NT2/D1 (cell line): ENCODE measurements around the gene MYB.

ENCODE experiments used
- DNase-seq: peaks from one replicate; pipeline ENCODE4 v3.0.0-alpha.2; 2011; ENCODE audit warnings: low read depth, low spot score
- H3K27me3 ChIP-seq: 2 replicates; pipeline ENCODE4 v1.6.0; 2011; ENCODE audit warnings: mild to moderate bottlenecking; ENCODE audit not compliant: insufficient read length, insufficient read depth
- H3K36me3 ChIP-seq: 2 replicates; pipeline ENCODE4 v1.6.1; 2011; ENCODE audit warnings: mild to moderate bottlenecking, low read length, mixed read lengths; ENCODE audit not compliant: insufficient read depth, insufficient read length
- H3K4me1 ChIP-seq: 2 replicates; pipeline ENCODE4 v1.5.1; 2011; ENCODE audit not compliant: insufficient read depth, insufficient read length
- H3K4me3 ChIP-seq: 2 replicates; pipeline ENCODE4 v1.5.1; 2011; ENCODE audit warnings: low read depth; ENCODE audit not compliant: insufficient read length
- H3K9ac ChIP-seq: 2 replicates; pipeline ENCODE4 v1.6.0; 2011; ENCODE audit warnings: low read depth; ENCODE audit not compliant: insufficient read length
- H3K9me3 ChIP-seq: 2 replicates; pipeline ENCODE4 v1.5.1; 2011; ENCODE audit warnings: mild to moderate bottlenecking, low read length; ENCODE audit not compliant: insufficient read depth
- SUZ12 ChIP-seq: IDR thresholded peaks from 2 replicates; pipeline ENCODE4 v1.6.1; 2011; ENCODE audit not compliant: insufficient read length, insufficient read depth; ENCODE audit errors: extremely low read depth
- YY1 ChIP-seq: IDR thresholded peaks from 2 replicates; pipeline ENCODE4 v1.6.1; 2011; ENCODE audit not compliant: insufficient read length, insufficient read depth
- ZNF274 ChIP-seq: IDR thresholded peaks from 2 replicates; pipeline ENCODE4 v1.6.1; 2011; ENCODE audit warnings: mild to moderate bottlenecking, low read depth, low read length

The MYB gene

GRCh38 chr6:135251498-135252441 lies 70.7 kb downstream of the MYB start:
- Histone ChIP-seq H3K4me3 (no peak overlapping the region), H3K9ac (no peak overlapping the region), H3K9me3 (no peaks in the 10 kb centered on the region), H3K4me1 (no peaks in the 10 kb centered on the region), H3K27me3 (no peaks in the 10 kb centered on the region), H3K36me3 (no peaks in the 10 kb centered on the region)
- TF ChIP-seq ZNF274 = no peak
- no peak for TF ChIP-seq SUZ12
- TF ChIP-seq YY1 = no peak
- no peak for DNase-seq

GRCh38 chr6:135254471-135254870 lies 73.4 kb downstream of the MYB start:
- Histone ChIP-seq H3K9ac (no peak overlapping the region), H3K36me3 (no peaks in the 10 kb centered on the region), H3K9me3 (no peaks in the 10 kb centered on the region), H3K4me3 (no peak overlapping the region), H3K27me3 (no peaks in the 10 kb centered on the region), H3K4me1 (no peaks in the 10 kb centered on the region)
- DNase-seq = no peak
- TF ChIP-seq SUZ12 (no peak), ZNF274 (no peak), YY1 (no peak)

GRCh38 chr6:135256866-135257265 lies 75.8 kb downstream of the MYB start:
- no peak for TF ChIP-seq SUZ12
- no peak for TF ChIP-seq YY1
- TF ChIP-seq ZNF274 = no peak
- H3K36me3 ChIP-seq = no peaks in the 10 kb centered on the region
- H3K9ac ChIP-seq = no peak overlapping the region
- DNase-seq = no peak
- H3K9me3 ChIP-seq = no peaks in the 10 kb centered on the region
- H3K4me3 ChIP-seq = no peak overlapping the region
- H3K4me1 ChIP-seq = no peaks in the 10 kb centered on the region
- H3K27me3 ChIP-seq = no peaks in the 10 kb centered on the region

GRCh38 chr6:135257631-135258405 lies 76.7 kb downstream of the MYB start:
- DNase-seq = no peak
- H3K4me3 ChIP-seq = no peak overlapping the region
- H3K9me3 ChIP-seq = no peaks in the 10 kb centered on the region
- no peak for TF ChIP-seq ZNF274
- TF ChIP-seq YY1 = no peak
- no peak for TF ChIP-seq SUZ12
- H3K36me3 ChIP-seq = no peaks in the 10 kb centered on the region
- no peaks in the 10 kb centered on the region for H3K27me3 ChIP-seq
- no peak overlapping the region for H3K9ac ChIP-seq
- H3K4me1 ChIP-seq = no peaks in the 10 kb centered on the region

- H3K9me3 ChIP-seq = no peaks in the 10 kb centered on the region
- no peaks in the 10 kb centered on the region for H3K4me1 ChIP-seq
- H3K27me3 ChIP-seq = no peaks in the 10 kb centered on the region
- no peaks in the 10 kb centered on the region for H3K36me3 ChIP-seq
- DNase-seq = no peak
- no peak for TF ChIP-seq SUZ12
- TF ChIP-seq ZNF274 = no peak
- no peak for TF ChIP-seq YY1
- no peak overlapping the region for H3K9ac ChIP-seq
- no peak overlapping the region for H3K4me3 ChIP-seq
These were observed 77.9 kb downstream of the MYB start for GRCh38 chr6:135258970-135259369.

- no peaks in the 10 kb centered on the region for H3K9me3 ChIP-seq
- no peaks in the 10 kb centered on the region for H3K36me3 ChIP-seq
- DNase-seq = no peak
- no peak overlapping the region for H3K4me3 ChIP-seq
- H3K9ac ChIP-seq = no peak overlapping the region
- H3K27me3 ChIP-seq = no peaks in the 10 kb centered on the region
- TF ChIP-seq ZNF274 = no peak
- TF ChIP-seq YY1 = no peak
- no peak for TF ChIP-seq SUZ12
- no peaks in the 10 kb centered on the region for H3K4me1 ChIP-seq
These were observed 79.5 kb downstream of the MYB start for GRCh38 chr6:135260612-135261011.
